Measurements from ENCODE around the gene CELF2.

Gene CELF2

GRCh38 chr10:11294831-11295450 lies 277.3 kb downstream of the CELF2 start:
- TF ChIP-seq CTCF (IDR thresholded peaks at IDR 0.05; ENCODE audit: control extremely low read depth, extremely low read depth, low read depth, missing control alignments) = no peak
- no peak for DNase-seq (ENCODE audit: extremely low spot score)
- POLR2A ChIA-PET = no interaction called here
- CTCF ChIA-PET = interaction anchor here (1.1 kb wide), 1 partner anchor 9 kb away, joined by 3 read pairs; no protein-coding TSS in a partner anchor

- TF ChIP-seq CTCF (IDR thresholded peaks at IDR 0.05; ENCODE audit: control extremely low read depth, extremely low read depth, low read depth, missing control alignments) = no peak
- DNase-seq (ENCODE audit: extremely low spot score) = no peak
- ChIA-PET CTCF (interaction anchor here (1.1 kb wide), 1 partner anchor 8 kb away, joined by 3 read pairs; no protein-coding TSS in a partner anchor), POLR2A (no interaction called here)
Measured at GRCh38 chr10:11295492-11295891, 277.8 kb downstream of the CELF2 start.

GRCh38 chr10:11297136-11297535 lies 279.5 kb downstream of the CELF2 start:
- DNase-seq (ENCODE audit: extremely low spot score) = no peak
- POLR2A ChIA-PET = no interaction called here
- no peak for TF ChIP-seq CTCF (IDR thresholded peaks at IDR 0.05; ENCODE audit: control extremely low read depth, extremely low read depth, low read depth, missing control alignments)
- CTCF ChIA-PET = interaction anchor here (0.8 to 1.2 kb wide), 3 partner anchors 8 to 27 kb away, joined by 3 to 5 read pairs (median 4); no protein-coding TSS in a partner anchor

- no peak for DNase-seq (ENCODE audit: extremely low spot score)
- no peak for TF ChIP-seq CTCF (IDR thresholded peaks at IDR 0.05; ENCODE audit: control extremely low read depth, extremely low read depth, low read depth, missing control alignments)
- ChIA-PET POLR2A (no interaction called here), CTCF (no interaction called here)
Measured at GRCh38 chr10:11298116-11298515, 280.4 kb downstream of the CELF2 start.

- ChIA-PET POLR2A (no interaction called here), CTCF (interaction anchor here (1.1 kb wide), 1 partner anchor 11 kb away, joined by 3 read pairs; no protein-coding TSS in a partner anchor)
- DNase-seq (ENCODE audit: extremely low spot score) = no peak
- no peak for TF ChIP-seq CTCF (IDR thresholded peaks at IDR 0.05; ENCODE audit: control extremely low read depth, extremely low read depth, low read depth, missing control alignments)
Measured at GRCh38 chr10:11299125-11299524, 281.5 kb downstream of the CELF2 start.

GRCh38 chr10:11300026-11300425 lies 282.4 kb downstream of the CELF2 start:
- ChIA-PET CTCF (no interaction called here), POLR2A (no interaction called here)
- TF ChIP-seq CTCF (IDR thresholded peaks at IDR 0.05; ENCODE audit: control extremely low read depth, extremely low read depth, low read depth, missing control alignments) = no peak
- no peak for DNase-seq (ENCODE audit: extremely low spot score)

Data from GM10248 (cell line).